Left ventricle myocardium inferior (tissue), 1 donor: ENCODE results near the gene VEGFB. TPM values are rescaled to one million over a fixed set of nuclear protein-coding genes. Genes with fewer than 3 reads are reported as not detected.

Experiments used
- DNase-seq: peaks from one replicate; pipeline ENCODE4 v3.0.0-alpha.2; 2020
- H3K27ac ChIP-seq: fragments of 200-600 bp; replicated peaks from 2 replicates; pipeline ENCODE4 v1.8.0; 2021
- H3K27me3 ChIP-seq: fragments of 200-600 bp; 2 replicates; pipeline ENCODE4 v1.8.0; 2021; ENCODE audit warnings: low read depth
- H3K36me3 ChIP-seq: fragments of 200-600 bp; 2 replicates; pipeline ENCODE4 v1.8.0; 2021
- H3K4me1 ChIP-seq: fragments of 200-600 bp; 2 replicates; pipeline ENCODE4 v1.8.0; 2021
- H3K4me3 ChIP-seq: fragments of 200-600 bp; 2 replicates; pipeline ENCODE4 v1.8.0; 2021; ENCODE audit warnings: mild to moderate bottlenecking, moderate library complexity
- H3K9me3 ChIP-seq: fragments of 200-600 bp; replicated peaks from 2 replicates; pipeline ENCODE4 v1.8.0; 2021
- intact Hi-C: fragments of 100-400 bp; cut with micrococcal nuclease; formaldehyde crosslinking; loops from one replicate; pipeline ENCODE4 v1.11.0; 2022
- total RNA-seq: library from RNA; stranded (reverse); fragmentation: NEBNext Ultra II Directional; extraction: Animal tissue kit (Norgen Biotek cat#: 25700); gene quantifications from one replicate; pipeline ENCODE4 v1.2.1, GENCODE V29; 2021
- TF ChIP-seq, protein P1 (sequence below): fragments of 200-600 bp; IDR thresholded peaks from 2 replicates; pipeline ENCODE4 v1.8.0; 2021; ENCODE audit warnings: antibody characterized with exemption, mild to moderate bottlenecking, borderline replicate concordance
- donor health status: DM: no; HTN: yes; CAD: no; lungs with severe emphysema.

VEGFB gene
- total RNA-seq, 1 donor from 2014 or later, result 272 TPM

DNA sequence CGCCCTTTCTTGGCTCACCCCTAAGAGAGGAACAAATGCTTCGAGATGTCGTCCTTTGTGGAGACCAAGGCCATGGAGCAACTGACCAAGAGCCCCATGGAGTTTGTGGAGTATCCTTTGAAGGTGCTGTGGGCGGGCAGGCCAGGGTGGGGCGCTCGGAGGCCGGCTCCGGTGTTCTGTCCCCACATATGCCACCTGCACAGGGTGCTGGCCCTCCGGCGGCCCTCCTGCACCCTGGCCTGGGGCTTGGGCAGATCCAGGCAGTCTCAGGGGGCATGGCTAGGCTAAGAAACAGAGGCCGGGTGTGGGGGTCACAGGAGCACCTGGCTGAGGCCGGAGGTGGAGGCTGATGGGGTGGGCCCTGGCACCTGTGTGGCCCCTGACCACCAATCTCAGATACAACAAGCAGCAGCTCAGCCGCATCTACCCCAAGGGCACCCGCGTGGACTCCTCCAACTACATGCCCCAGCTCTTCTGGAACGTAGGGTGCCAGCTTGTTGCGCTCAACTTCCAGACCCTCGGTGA, 27.2 kb downstream of the VEGFB start:
- Histone ChIP-seq H3K27ac (no peak overlapping the region), H3K36me3 (peaks cover 89% of the 10 kb centered on the region), H3K27me3 (no peaks in the 10 kb centered on the region), H3K4me3 (no peak overlapping the region), H3K4me1 (peaks cover 2% of the 10 kb centered on the region), H3K9me3 (no peaks in the 10 kb centered on the region)
- intact Hi-C loops, result no loop called here
- TF ChIP-seq, protein P1, sequence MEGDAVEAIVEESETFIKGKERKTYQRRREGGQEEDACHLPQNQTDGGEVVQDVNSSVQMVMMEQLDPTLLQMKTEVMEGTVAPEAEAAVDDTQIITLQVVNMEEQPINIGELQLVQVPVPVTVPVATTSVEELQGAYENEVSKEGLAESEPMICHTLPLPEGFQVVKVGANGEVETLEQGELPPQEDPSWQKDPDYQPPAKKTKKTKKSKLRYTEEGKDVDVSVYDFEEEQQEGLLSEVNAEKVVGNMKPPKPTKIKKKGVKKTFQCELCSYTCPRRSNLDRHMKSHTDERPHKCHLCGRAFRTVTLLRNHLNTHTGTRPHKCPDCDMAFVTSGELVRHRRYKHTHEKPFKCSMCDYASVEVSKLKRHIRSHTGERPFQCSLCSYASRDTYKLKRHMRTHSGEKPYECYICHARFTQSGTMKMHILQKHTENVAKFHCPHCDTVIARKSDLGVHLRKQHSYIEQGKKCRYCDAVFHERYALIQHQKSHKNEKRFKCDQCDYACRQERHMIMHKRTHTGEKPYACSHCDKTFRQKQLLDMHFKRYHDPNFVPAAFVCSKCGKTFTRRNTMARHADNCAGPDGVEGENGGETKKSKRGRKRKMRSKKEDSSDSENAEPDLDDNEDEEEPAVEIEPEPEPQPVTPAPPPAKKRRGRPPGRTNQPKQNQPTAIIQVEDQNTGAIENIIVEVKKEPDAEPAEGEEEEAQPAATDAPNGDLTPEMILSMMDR, result no peak
- no peak for DNase-seq

DNA sequence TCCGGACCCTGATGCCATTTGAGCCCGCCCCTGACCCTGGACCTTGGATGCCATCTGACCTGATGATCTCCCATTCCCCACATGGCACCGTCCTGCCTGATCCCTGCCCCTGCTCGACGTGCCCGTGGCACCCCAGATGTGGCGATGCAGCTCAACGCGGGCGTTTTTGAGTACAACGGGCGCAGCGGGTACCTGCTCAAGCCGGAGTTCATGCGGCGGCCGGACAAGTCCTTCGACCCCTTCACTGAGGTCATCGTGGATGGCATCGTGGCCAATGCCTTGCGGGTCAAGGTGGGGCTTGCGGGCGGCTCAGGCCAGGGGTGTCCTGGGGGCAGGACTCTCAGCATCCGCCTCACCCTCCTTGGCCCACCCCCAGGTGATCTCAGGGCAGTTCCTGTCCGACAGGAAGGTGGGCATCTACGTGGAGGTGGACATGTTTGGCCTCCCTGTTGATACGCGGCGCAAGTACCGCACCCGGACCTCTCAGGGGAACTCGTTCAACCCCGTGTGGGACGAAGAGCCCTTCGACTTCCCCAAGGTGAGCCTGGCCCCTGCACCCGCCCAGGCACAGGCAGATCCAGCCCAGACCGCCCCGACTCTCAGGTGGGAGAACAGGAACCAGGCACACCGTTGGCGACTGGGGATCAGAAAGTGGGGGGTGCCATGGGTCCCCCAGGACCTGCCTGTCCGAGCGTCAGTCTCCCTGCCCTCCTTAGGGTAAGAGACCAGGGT, 28.1 kb downstream of the VEGFB start:
- DNase-seq, result no peak
- peaks cover 84% of the 10 kb centered on the region for H3K36me3 ChIP-seq
- H3K4me1 ChIP-seq, result peaks cover 10% of the 10 kb centered on the region
- H3K9me3 ChIP-seq, result no peaks in the 10 kb centered on the region
- no peaks in the 10 kb centered on the region for H3K27me3 ChIP-seq
- TF ChIP-seq, protein P1, result no peak
- H3K27ac ChIP-seq, result no peak overlapping the region
- H3K4me3 ChIP-seq, result no peak overlapping the region
- intact Hi-C loops, result no loop called here

DNA sequence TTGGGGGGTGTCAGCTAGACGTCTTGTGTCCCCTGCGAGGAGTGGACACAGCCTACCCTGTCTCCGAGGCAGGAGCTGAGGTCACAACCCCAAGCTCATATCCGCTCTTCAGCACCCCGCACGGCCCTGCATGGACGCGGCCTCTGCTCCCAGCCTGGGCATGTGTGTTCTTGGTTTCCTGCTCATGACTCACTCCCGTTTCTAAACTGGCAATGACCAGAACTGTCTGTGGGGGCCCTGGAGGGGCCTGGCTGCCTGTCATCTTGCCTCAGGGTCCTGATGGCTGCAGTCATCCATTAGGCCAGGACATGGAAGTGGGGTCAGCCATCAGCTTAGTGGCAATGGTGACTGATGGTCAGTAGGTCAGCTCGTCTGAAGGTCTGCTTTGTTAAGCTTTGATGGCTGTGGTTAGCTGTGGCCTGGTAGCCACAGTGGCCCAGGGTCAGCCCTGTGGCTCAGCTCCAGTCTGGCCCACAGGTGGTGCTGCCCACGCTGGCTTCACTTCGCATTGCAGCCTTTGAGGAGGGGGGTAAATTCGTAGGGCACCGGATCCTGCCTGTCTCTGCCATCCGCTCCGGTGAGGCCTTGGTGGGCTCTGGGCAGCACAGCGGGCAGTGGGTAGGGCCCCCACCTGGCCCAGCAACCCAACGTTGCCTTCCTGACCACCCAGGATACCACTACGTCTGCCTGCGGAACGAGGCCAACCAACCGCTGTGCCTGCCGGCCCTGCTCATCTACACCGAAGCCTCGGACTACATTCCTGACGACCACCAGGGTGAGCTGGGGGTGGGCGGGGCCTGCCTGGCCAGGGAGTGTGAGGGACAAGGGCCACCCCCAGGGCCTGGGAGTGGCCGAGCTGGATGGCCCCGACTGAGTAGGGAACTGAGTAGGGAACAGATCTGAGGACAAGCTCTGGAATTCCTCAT, 28.9 kb downstream of the VEGFB start:
- Histone ChIP-seq H3K36me3 (peaks cover 76% of the 10 kb centered on the region), H3K9me3 (no peaks in the 10 kb centered on the region), H3K4me1 (peaks cover 19% of the 10 kb centered on the region), H3K27ac (no peak overlapping the region), H3K4me3 (no peak overlapping the region), H3K27me3 (no peaks in the 10 kb centered on the region)
- intact Hi-C loops, result no loop called here
- TF ChIP-seq, protein P1, result no peak
- no peak for DNase-seq

DNA sequence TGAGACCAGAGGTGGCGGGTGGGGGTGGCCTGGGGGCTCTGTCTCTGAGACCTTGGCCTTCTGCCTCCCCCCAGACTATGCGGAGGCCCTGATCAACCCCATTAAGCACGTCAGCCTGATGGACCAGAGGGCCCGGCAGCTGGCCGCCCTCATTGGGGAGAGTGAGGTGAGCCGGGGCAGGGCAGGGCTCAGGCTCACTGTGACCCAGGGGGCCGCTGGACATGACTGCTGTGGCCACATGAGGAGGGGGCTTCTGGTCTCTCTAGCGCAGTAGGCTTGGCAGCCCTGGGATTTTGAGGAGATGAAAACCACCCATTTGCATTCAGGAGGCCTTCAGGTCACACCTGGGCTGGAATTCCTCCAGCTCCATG, 29.5 kb downstream of the VEGFB start:
- no peak overlapping the region for H3K4me3 ChIP-seq
- H3K36me3 ChIP-seq, result peaks cover 69% of the 10 kb centered on the region
- DNase-seq, result no peak
- no peaks in the 10 kb centered on the region for H3K27me3 ChIP-seq
- TF ChIP-seq, protein P1, result no peak
- H3K9me3 ChIP-seq, result no peaks in the 10 kb centered on the region
- peaks cover 25% of the 10 kb centered on the region for H3K4me1 ChIP-seq
- no peak overlapping the region for H3K27ac ChIP-seq
- intact Hi-C loops, result no loop called here

DNA sequence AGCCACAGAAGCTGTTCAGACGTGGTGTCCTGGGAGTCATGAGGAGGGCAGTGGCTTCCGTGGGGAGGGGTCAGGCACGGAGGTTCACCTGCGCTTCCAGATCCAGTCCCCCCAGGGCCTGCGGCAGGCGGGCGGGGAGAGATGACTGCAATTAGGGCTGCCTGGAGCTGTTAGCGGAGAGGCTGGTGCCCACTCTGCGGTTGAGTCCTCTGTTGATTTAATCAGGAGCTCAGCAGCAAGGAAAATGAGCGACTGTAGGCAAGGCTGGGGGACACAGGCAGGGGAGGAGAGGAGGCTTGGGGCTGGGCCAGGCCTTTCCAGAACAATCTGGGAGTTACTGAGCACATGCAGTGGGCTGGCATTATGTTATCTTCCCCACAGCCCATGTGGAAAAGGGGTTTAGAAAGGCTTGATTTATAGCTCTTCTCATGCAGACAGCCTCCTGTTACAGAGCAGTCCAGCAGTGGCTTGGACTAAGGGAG, 30.0 kb downstream of the VEGFB start:
- no peaks in the 10 kb centered on the region for H3K9me3 ChIP-seq
- TF ChIP-seq, protein P1, result no peak
- H3K4me3 ChIP-seq, result no peak overlapping the region
- no peaks in the 10 kb centered on the region for H3K27me3 ChIP-seq
- peaks cover 64% of the 10 kb centered on the region for H3K36me3 ChIP-seq
- no peak for DNase-seq
- H3K4me1 ChIP-seq, result peaks cover 30% of the 10 kb centered on the region
- intact Hi-C loops, result no loop called here
- no peak overlapping the region for H3K27ac ChIP-seq
